ENCODE results near the gene SCYGR1.
"Not testable (repeated sequence)": the region's sequence is repeated elsewhere in the genome, so short reads cannot be mapped to it uniquely, and the experiment has no call there.

SCYGR1 gene

DNA sequence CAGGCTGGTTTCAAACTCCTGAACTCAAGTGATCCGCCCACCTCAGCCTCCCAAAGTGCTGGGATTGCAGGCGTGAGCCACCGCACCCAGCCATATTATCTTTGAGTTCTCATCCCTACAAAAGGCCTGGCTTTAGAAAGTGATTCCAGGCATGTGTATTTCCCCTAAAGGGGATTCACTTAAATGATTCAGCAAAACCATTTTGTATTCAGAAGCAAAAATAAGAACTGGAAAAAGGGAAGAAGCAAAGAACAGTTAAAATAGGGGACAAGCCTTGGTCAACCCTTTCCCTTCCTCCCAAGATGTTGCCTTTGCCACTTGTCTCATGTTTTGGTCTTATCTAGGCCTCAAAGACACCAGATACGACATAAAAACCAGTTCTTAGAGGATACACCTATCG is 19.2 kb downstream of the SCYGR1 start:
- FAIRE-seq: no peak

GRCh38 chr2:227367427-227367795 is 20.3 kb downstream of the SCYGR1 start:
- FAIRE-seq: no peak

DNA sequence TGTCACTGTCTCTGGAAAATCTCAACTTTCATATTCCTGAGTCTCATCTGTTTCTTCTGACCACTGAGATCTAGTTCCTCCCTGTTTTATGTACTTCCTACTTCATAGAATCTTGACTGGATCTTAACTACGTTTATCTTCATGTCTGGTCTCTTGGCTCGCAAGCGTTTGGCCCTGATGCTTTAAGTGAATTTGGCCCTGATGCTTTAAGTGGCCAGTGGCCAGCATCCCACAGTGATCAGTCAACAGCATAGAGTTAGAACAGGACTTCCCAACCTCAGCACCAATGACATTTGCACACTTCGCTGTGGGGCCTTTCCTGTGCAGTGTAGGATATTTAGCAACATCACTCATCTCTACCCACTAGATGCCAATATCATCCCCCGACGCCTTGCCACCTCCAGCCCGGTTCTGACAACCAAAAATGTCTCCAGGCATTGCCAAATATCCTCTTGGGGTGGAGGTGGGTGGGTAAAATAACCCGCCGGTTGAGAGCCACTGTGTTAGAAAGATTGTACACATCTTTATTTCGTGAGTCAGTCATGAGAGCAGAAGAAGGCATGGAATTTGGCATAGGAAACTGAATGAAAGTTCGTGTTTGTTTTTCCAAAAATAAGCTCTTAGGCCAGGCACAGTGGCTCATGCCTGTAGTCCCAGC is 20.9 kb downstream of the SCYGR1 start:
- no peak for FAIRE-seq

- FAIRE-seq: no peak
Measured at GRCh38 chr2:227365833-227366232, 21.9 kb downstream of the SCYGR1 start.

GRCh38 chr2:227364585-227365263 is 23.0 kb downstream of the SCYGR1 start:
- FAIRE-seq: not testable (repeated sequence)

GRCh38 chr2:227363756-227364155 is 24.0 kb downstream of the SCYGR1 start:
- no peak for FAIRE-seq

DNA sequence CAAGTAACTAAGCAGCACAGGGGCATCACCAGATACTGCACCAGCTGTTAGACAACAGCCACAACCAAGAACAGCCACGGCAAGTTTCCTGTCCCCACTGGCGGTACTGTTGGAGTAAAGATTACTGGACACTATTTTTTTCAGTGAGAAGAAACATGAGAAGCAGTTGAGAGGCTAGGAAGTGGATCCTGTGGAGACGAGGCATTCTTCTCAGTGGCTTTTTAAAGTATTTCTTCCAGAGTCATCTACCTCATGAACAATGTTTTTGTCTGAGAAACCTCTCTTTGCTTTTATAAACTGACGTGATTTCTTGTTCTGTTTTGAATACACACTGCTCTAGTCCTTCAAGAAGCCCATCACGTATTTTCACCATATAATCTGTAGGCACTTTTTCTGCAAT is 27.4 kb downstream of the SCYGR1 start:
- FAIRE-seq: no peak

DNA sequence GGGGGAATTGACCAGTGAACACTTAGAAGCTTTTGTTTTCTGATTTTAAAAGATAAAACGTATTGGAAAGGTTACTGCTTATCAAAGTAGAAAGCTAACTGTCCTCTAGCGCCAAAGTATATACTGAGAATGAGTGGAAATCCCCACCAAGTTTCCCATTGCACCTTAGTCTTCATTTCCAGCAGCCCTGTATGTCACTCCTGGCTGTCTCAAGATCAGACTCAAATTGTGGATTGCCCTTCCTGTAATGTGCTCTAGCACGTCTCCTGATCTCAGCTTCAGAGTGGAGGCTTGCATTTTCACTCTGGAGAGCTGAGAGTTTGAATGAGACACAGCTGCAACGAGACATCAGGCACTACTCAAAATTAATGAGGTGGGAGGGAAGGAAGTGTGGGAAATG is 36.1 kb downstream of the SCYGR1 start:
- no peak for FAIRE-seq

DNA sequence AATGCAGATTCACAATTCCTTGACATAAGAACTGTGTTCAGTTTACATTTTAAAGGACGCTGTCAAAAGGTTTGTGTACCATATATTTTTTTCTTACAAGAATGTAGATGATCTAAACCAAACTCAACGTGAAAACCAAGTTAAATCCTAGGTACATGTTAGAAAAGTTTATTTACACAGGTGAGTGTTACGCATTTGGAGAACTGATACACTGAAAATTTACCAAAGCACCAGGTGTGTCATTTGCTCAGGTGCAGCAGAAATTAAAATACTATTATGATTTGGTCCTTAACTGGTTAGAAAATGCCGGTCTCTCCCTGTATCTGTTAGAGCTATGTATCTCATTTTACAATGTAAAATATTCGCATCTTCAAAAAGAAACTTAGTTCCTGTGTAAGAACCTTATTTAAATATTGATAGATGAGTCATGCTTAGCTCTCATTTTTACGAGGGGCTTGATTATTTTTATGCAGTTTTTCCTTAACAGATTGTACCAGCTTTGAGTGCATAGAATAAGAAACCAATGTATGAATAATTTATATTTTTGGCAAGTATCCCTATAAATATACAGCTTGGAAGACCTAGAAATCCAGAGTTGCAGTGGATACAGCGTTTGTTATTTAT is 37.6 kb downstream of the SCYGR1 start:
- FAIRE-seq: no peak

- FAIRE-seq: no peak
Measured at GRCh38 chr2:227348324-227348723, 39.4 kb downstream of the SCYGR1 start.

DNA sequence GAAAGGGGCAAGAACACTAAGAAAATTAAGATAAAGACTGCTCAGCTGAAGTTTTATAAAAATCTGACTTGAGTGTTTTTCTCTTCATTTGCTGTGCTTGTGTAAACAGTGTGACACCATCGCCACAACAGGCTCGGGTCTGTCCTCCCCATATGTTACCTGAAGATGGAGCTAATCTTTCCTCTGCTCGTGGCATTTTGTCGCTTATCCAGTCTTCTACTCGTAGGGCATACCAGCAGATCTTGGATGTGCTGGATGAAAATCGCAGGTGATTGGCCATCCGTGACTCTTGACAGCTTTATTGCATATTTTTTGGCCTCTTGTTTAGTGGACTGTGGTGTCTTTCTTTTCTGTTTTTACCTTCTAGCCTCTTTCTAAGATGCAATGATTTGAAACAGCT is 40.6 kb downstream of the SCYGR1 start:
- no peak for FAIRE-seq

- no peak for FAIRE-seq
Measured at GRCh38 chr2:227344231-227344630, 43.5 kb downstream of the SCYGR1 start.

GRCh38 chr2:227341553-227341952 is 46.2 kb downstream of the SCYGR1 start:
- no peak for FAIRE-seq

DNA sequence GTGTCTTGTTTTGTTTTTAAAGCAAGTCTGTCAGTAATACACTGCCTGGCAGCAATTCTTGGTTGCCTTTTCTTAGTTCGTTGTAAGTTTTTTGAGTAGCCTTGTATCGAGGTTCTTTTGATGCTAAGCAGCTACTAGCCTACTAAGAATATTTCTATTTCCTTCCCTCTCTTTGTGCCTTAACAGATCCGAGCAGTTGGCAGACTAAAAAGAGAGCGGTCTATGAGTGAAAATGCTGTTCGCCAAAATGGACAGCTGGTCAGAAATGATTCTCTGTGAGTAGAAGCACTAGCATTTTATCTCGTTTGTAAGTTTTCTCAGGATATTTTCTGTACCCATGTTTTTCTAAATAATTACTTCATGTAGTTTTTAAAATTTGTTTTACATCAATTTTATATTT is 47.6 kb downstream of the SCYGR1 start:
- no peak for FAIRE-seq

DNA sequence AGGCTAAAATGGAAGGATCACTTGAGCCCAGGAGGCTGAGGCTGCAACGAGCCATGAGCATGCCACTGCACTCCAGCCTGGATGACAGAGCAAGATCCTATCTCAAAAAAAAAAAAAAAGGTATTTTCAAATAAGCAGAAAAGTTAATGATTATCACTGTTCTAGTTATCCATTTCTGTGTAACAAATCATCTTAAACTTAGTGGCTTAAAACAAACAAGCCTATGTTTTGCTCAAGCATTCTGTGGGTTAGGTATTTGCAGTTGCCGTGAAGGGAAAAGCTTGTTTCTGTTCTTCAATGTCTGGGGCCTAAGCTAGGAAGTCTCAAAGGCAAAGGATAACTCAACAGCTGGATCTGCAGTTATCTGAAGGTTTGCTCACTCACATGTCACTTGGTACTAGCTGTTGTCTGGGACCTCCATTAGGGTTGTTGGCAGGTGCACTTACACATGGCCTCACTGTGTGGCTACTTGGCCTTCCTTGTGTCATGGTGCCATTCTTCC is 48.6 kb downstream of the SCYGR1 start:
- no peak for FAIRE-seq

Data from endometrium (tissue), 2 donors.